TTC549 (cell line): Measurements from ENCODE around the gene SLC6A13.
"Not testable (repeated sequence)": the region's sequence is repeated elsewhere in the genome, so short reads cannot be mapped to it uniquely, and the experiment has no call there.

Experiments
- FAIRE-seq: peaks from 2 replicates; lab custom pipeline; 2012; peaks lifted over from hg19 to GRCh38; lab: Jason Lieb, UNC

Gene SLC6A13

DNA sequence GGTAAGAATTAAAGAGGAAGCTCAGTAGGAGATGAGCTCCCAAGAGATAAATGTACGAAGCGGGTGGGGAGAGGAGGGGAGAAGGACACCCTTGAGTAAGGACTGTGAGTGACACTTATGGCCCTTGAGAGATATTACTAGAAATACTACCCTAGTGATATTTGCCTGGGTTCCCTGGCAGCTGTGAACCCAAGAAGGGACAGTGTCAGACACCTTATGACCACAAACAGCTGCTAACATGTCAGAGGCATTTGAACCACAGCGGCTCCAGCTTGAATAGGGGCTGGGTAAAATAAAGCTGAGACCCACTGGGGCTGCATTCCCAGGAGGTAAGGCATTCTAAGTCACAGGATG is 29.0 kb downstream of the SLC6A13 start:
- no peak for FAIRE-seq

GRCh38 chr12:232731-233614 is 29.7 kb downstream of the SLC6A13 start:
- FAIRE-seq: no peak

DNA sequence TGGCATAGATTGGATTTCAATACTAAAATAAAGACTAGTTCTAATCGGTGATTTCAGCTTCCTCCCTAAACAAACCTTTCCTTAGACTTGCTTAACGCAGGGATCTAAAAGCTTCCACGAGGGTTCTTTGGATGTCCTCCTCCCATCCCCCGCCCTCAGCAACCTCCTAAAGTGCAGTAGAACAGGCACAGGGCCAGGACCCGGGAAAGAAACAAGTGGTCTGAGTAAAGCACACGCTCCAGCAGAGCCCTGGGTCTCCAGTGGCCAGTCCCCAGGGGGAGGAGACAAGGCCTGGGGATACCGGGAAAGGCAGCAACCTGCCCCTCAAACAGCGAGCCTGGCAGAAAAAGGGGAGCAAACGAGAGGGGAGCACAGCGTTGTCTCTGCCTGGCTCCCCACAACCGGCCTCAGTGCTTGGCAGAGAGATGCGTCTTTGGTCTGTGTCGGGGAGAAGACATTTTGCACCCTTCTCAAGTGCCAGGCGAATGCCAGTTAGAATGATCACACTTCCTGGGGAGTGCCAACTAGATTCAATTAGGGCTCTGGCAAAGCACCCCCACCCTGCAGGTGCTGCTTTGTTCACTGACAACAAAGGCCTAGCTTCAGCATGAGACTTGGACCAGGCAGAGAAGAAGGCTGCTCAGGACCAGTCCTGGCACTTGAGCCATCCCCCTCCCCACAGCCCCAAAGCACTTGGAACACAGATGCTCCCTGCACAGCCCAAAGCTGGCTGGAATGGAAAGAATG is 31.5 kb downstream of the SLC6A13 start:
- no peak for FAIRE-seq

DNA sequence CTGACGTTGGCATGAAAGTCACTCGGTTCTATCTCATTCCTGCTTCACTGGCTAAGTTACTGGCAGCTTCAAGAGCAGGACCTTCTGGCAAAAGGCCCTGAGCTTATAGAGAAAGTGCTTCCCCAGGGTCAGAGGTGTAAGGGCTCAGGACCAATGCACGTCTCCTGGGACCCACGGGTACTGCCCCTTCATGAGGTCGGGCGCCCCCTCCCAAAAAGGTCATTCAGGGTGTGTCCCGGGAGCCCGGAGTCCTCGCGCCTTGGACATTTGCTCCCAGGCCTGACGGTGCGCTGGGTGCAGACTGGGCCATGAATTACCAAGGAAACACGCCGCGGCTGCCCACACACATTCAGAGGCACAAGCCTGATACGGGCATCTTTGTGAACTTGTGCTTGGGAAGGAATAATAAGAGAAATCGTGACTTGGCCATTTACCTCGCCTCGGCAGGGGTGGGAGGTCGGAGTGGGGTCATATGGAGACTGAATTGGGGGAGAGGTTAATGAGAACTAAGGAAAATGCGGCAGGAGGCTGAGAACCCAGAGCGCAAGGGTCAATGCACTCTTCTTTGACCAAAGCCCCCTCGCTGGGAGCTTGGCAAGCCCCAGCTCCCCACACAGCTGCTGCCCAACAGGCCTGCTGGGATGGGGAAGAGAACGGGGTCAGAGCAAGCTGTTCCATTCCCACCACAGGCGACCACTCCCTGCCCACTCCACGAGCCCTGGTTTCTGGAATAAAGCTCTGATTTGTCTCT is 33.0 kb downstream of the SLC6A13 start:
- FAIRE-seq: no peak

GRCh38 chr12:228846-229200 is 33.8 kb downstream of the SLC6A13 start:
- no peak for FAIRE-seq

DNA sequence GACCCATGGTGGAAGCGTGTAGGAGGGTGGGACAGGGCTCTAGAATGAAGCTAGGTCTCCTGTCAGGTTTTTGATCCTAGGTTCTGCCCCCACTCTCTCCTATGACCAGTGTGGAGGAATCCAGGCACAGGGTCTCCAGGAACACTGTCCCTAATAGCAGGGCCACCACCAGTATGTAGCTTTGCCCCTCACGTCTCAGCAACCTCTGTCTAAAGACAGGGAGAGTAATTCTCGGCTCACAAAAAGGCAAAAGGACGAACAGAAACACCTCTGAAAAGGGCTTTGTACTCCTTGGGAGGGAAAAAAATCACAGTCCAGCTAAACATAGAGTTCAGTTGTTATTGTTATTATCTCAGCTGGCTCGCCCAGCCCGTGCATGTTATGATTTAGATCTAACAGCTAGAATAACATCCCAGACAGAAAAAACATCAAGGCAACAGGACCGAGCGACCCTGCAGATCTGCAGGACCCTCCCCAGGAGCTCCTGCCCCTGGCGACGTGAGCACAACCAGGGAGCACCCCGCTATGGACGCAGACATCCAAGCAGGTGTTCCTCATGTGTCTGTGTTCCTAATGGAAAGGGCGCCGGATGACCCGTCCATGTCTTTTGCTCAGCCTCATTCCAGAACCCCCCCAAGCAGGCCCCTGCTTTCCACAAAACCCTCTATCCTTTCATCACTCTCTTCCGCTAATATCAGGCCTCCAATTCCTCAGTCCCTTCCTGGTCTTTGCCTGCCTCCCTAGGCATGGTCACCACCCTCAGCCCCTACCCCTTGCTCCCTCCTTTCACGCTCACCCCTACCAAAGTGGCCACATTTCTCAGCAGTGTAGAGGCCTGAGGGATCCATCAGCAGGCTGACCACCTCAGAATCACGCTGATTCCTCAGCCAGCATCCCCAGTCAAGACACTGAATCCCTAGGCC is 34.5 kb downstream of the SLC6A13 start:
- no peak for FAIRE-seq

DNA sequence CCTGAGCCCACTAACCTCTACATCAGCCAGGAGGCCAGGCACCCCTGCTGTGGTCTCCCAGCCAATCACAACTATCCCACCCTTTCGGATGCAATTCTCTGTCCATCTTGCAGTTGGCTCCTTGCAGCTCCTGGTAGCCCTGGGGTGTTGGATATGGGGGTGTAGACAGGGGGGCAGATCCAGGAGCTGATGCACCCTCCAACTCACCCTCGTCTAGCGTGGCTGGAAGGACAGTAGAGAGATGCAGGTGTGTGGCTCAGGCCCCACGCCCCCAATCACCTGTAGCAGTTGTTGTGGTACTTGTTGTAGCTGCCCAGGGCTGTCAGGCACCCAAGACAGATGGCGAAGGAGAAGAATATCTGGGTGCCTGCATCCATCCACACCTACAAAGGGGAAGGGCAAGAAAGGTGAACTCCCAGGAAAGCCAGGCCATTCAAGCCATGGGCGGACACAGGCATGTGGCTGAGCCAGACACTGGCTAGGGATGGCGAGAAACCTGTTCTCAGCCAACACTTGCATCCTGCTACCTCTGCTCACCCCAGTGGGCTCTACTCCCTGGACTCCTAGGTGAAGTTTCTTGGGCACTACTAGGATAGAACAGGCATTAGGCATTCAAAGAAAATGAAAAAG is 35.2 kb downstream of the SLC6A13 start:
- no peak for FAIRE-seq

DNA sequence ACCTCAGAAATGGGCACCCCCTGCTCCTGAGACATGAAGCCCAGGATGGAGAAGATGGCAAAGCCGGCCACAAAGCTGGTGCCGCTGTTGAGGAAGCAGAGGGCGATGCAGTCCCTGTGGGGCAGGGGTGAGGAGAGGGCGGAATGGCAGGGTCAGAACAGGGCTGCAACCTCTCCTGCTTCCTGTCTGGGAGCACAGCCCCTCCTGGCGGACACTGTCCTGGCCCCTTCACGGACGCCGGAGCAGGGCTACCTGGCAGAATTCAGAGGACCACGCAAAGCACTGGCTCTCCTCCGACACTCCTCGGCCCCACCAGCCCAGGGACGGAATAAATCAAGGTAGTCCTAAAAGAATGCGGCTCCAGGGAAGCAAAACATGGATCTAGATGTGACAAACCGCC is 36.2 kb downstream of the SLC6A13 start:
- FAIRE-seq: no peak

GRCh38 chr12:225012-225411 is 37.6 kb downstream of the SLC6A13 start:
- FAIRE-seq: no peak

DNA sequence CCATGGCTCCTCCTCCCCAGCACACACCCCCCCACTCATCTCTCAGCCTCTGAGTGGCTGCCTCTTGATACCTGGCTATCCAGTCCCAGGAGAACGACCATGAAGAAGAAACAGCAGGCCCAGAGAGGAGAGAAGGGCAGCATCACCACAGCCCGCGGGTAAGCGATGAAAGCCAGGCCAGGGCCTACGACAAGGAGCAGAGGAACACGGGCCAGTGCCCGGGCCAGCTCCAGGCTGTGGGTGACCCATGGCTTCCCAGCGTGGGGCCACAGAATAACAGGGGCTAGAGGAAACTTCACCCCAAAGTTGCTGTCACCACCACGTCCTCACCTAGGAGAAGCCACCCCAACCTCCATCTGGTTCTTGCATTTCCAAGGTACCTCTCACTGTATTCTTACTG is 38.3 kb downstream of the SLC6A13 start:
- FAIRE-seq: no peak

DNA sequence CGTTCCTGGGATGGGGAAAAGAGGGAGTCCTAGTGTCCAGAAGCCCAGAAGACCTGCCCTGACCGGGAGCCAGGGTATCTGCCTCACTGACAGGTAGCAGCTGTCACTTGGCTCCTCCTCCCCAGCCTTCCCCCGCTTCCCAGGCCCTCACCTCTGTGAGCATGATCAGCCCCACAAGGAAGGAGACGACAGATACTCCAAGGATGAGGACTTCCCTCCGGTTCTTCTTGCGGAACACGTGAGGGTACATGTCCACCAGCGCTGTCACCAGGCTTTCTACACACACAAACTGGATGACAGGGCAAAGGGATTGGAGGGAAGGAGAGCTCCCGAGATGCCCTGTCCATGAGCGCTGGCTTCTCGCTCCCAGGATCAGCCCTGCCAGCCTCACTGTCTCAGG is 38.8 kb downstream of the SLC6A13 start:
- no peak for FAIRE-seq

GRCh38 chr12:221736-222135 is 40.9 kb downstream of the SLC6A13 start:
- no peak for FAIRE-seq

GRCh38 chr12:220946-221550 is 41.6 kb downstream of the SLC6A13 start:
- no peak for FAIRE-seq

DNA sequence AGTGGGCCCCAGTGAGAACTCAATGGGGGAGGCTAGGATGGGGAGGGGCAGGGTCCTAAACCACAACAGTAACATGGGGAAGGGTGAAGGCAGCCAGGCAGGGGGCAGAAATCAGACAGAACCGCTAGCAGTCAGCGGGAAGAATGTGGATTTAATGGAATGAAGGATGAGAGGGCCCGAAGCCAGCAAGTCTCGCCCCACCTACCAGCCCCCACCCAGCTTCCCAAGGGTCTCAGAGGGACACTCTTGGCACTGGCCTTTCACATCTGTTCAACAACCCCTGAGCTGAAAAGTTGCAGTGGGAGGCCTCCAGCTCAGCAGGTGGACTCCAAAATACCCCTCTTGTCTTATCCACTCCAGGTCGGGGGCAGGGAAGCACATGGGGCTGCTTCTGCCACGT is 42.1 kb downstream of the SLC6A13 start:
- no peak for FAIRE-seq

DNA sequence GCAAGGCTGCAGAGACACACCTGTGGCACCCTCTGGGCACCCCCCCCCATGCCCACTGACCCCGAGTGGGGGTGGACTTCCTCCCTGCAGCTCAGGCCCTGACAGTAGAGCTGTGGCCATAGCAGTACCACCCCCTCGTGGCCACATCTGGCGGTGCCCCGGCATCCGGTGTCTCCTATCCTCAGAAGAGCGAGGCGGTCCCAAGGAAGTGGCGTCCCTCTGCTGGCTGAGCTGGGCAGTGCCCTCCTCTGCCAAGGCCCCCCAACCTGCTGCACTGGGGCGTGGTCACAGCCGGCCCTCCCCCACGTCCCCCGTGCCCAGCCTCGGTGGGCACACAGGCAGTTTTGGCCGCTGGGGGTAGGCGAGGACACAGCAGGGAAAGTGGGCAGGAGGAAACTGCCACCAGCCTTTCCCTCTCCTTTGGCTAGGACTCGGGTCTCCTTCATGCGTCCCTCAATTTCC is 42.7 kb downstream of the SLC6A13 start:
- no peak for FAIRE-seq

- no peak for FAIRE-seq
Observed at GRCh38 chr12:218728-219590, 43.7 kb downstream of the SLC6A13 start.

- no peak for FAIRE-seq
Observed at GRCh38 chr12:218221-218620, 44.4 kb downstream of the SLC6A13 start.

GRCh38 chr12:217029-217428 is 45.6 kb downstream of the SLC6A13 start:
- FAIRE-seq: not testable (repeated sequence)

- FAIRE-seq: no peak
Observed at GRCh38 chr12:215116-215515, 47.5 kb downstream of the SLC6A13 start.
